GM23338 (cell line): ENCODE measurements around the gene YTHDF1. TPM values are rescaled to one million over a fixed set of nuclear protein-coding genes. Genes with fewer than 3 reads are reported as not detected.

Experiments
- ATAC-seq: fragments of 200-7000 bp; cut with Tn5 transposase; 3 replicates; pipeline ENCODE4 v1.9.1; 2020
- DNase-seq: peaks from one replicate; pipeline ENCODE4 v3.0.0-alpha.2; 2015; ENCODE audit warnings: low spot score
- H2AFZ ChIP-seq: fragments of 200-600 bp; sonication (generic); 2 replicates; pipeline ENCODE4 v1.8.0; 2016; ENCODE audit warnings: antibody characterized with exemption, mild to moderate bottlenecking, moderate library complexity
- H3F3A ChIP-seq: fragments of 200-600 bp; sonication (generic); replicated peaks from 2 replicates; pipeline ENCODE4 v1.8.0; 2017; ENCODE audit warnings: antibody characterized with exemption, mixed run types, low read depth
- H3K27ac ChIP-seq: fragments of 200-600 bp; sonication (generic); 2 replicates; pipeline ENCODE4 v1.6.1; 2016; ENCODE audit warnings: low read depth
- H3K27me3 ChIP-seq: fragments of 200-600 bp; sonication (generic); 2 replicates; pipeline ENCODE4 v1.8.0; 2016; ENCODE audit warnings: mild to moderate bottlenecking, mixed run types, moderate library complexity; ENCODE audit not compliant: insufficient read depth
- H3K36me3 ChIP-seq: fragments of 200-600 bp; sonication (generic); 2 replicates; pipeline ENCODE4 v1.8.0; 2016; ENCODE audit warnings: mild to moderate bottlenecking; ENCODE audit not compliant: insufficient read depth
- H3K4me1 ChIP-seq: fragments of 200-600 bp; sonication (generic); 2 replicates; pipeline ENCODE4 v1.8.0; 2016; ENCODE audit warnings: mild to moderate bottlenecking, moderate library complexity; ENCODE audit not compliant: insufficient read depth
- H3K4me2 ChIP-seq: fragments of 200-600 bp; sonication (generic); 2 replicates; pipeline ENCODE4 v1.7.1; 2017; ENCODE audit warnings: mixed run types
- H3K4me3 ChIP-seq: fragments of 200-600 bp; sonication (generic); 2 replicates; pipeline ENCODE4 v1.6.1; 2016; ENCODE audit warnings: mixed run types
- H3K79me2 ChIP-seq: fragments of 200-600 bp; sonication (generic); replicated peaks from 2 replicates; pipeline ENCODE4 v1.8.0; 2017; ENCODE audit warnings: mild to moderate bottlenecking; ENCODE audit not compliant: insufficient read depth
- H3K9me2 ChIP-seq: fragments of 200-600 bp; sonication (generic); 2 replicates; pipeline ENCODE4 v1.8.0; 2017; ENCODE audit not compliant: insufficient read depth
- H4K20me1 ChIP-seq: fragments of 200-600 bp; sonication (generic); replicated peaks from 2 replicates; pipeline ENCODE4 v1.8.0; 2017; ENCODE audit warnings: mild to moderate bottlenecking; ENCODE audit not compliant: insufficient read depth
- H3K27ac Mint-ChIP-seq: 2 replicates; pipeline ENCODE4 v1.8.0; 2020; ENCODE audit warnings: inconsistent platforms, mild to moderate bottlenecking, moderate library complexity, mixed read lengths
- H3K27me3 Mint-ChIP-seq: 3 replicates; pipeline ENCODE4 v1.8.0; 2022; ENCODE audit warnings: low read depth, mild to moderate bottlenecking, moderate library complexity, mixed read lengths, inconsistent platforms; ENCODE audit not compliant: insufficient read depth, poor library complexity
- H3K36me3 Mint-ChIP-seq: 3 replicates; pipeline ENCODE4 v1.8.0; 2021; ENCODE audit warnings: low read depth, mild to moderate bottlenecking, inconsistent platforms, moderate library complexity, mixed read lengths
- H3K4me1 Mint-ChIP-seq: 3 replicates; pipeline ENCODE4 v1.8.0; 2020; ENCODE audit warnings: mild to moderate bottlenecking, inconsistent platforms, mixed read lengths
- H3K4me3 Mint-ChIP-seq: 3 replicates; pipeline ENCODE4 v1.8.0; 2021; ENCODE audit warnings: moderate library complexity, mild to moderate bottlenecking, inconsistent platforms, mixed read lengths
- H3K9me3 Mint-ChIP-seq: 3 replicates; pipeline ENCODE4 v1.8.0; 2020; ENCODE audit warnings: moderate library complexity, mild to moderate bottlenecking, inconsistent platforms, mixed read lengths
- CREB1 ChIP-seq: fragments of 250-450 bp; sonication (Bioruptor Pico); IDR thresholded peaks from 2 replicates; pipeline ENCODE4 v1.5.0; 2020; ENCODE audit warnings: low read depth, mild to moderate bottlenecking, moderate library complexity
- EZH2 ChIP-seq: fragments of 200-600 bp; sonication (generic); IDR thresholded peaks from one replicate; pipeline ENCODE4 v1.8.0; 2017; ENCODE audit warnings: antibody characterized with exemption, mild to moderate bottlenecking, low read depth; ENCODE audit not compliant: unreplicated experiment
- EZH2phosphoT487 ChIP-seq: fragments of 200-600 bp; sonication (generic); IDR thresholded peaks from one replicate; pipeline ENCODE4 v1.8.1; 2018; ENCODE audit warnings: antibody characterized with exemption; ENCODE audit not compliant: unreplicated experiment
- JUNB ChIP-seq: IDR thresholded peaks from one replicate; pipeline ENCODE4 v1.6.1; 2016; ENCODE audit warnings: antibody characterized with exemption; ENCODE audit not compliant: unreplicated experiment
- NANOG ChIP-seq: IDR thresholded peaks from 2 replicates; pipeline ENCODE4 v1.6.1; 2016; ENCODE audit warnings: antibody characterized with exemption, borderline replicate concordance
- POLR2AphosphoS5 ChIP-seq: IDR thresholded peaks from 2 replicates; pipeline ENCODE4 v1.6.1; 2016; ENCODE audit warnings: antibody characterized with exemption, low read depth
- polyA plus RNA-seq: library from polyadenylated mRNA; unstranded; fragments of >200 nt; fragmentation: Nextera tagmentation; extraction: Ambion mirVana; gene quantifications from 2 replicates; pipeline ENCODE4 v1.2.1, GENCODE V29; 2016
- total RNA-seq: library from RNA; depleted of rRNA; stranded (reverse); fragments of >200 nt; shearing (Covaris generic); gene quantifications from 2 replicates; pipeline ENCODE4 v1.2.3, GENCODE V29; 2014
- TF ChIP-seq, protein P1 (sequence below): IDR thresholded peaks from one replicate; pipeline ENCODE4 v1.6.1; 2018; ENCODE audit warnings: antibody characterized with exemption; ENCODE audit not compliant: unreplicated experiment
- TF ChIP-seq, protein P2 (sequence below): fragments of 250-450 bp; sonication (Bioruptor Pico); IDR thresholded peaks from 2 replicates; pipeline ENCODE4 v1.5.0; 2020; ENCODE audit warnings: mild to moderate bottlenecking, moderate library complexity

The YTHDF1 gene
- total and polyA plus RNA-seq, 2 experiments from 2014 or later, result 30.9 to 64.3 TPM

DNA sequence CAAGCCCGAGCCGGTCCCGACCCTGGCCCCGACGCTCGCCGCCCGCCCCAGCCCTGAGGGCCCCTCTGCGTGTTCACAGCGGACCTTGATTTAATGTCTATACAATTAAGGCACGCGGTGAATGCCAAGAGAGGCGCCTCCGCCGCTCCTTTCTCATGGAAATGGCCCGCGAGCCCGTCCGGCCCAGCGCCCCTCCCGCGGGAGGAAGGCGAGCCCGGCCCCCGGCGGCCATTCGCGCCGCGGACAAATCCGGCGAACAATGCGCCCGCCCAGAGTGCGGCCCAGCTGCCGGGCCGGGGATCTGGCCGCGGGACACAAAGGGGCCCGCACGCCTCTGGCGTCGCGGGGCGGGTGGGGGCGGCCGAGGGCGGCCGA lies 37.5 kb downstream of the YTHDF1 start:
- no peaks in the 10 kb centered on the region for H4K20me1 ChIP-seq
- H3K4me1 Mint-ChIP-seq, result peaks cover 25% of the 10 kb centered on the region
- no peaks in the 10 kb centered on the region for H3K79me2 ChIP-seq
- H3K4me2 ChIP-seq, result peak overlapping the region; percentile 89
- peaks cover 33% of the 10 kb centered on the region for H3K4me1 ChIP-seq
- H3K27me3 ChIP-seq, result peaks cover 50% of the 10 kb centered on the region
- peaks cover 48% of the 10 kb centered on the region for H3K27me3 Mint-ChIP-seq
- H3F3A ChIP-seq, result peaks cover 6% of the 10 kb centered on the region; the same call in 1 of the 2 replicates
- H3K9me3 Mint-ChIP-seq, result no peaks in the 10 kb centered on the region
- peak overlapping the region; percentile 66; the same call in 2 of the 3 replicates for H3K4me3 Mint-ChIP-seq
- peak overlapping the region; percentile 69 for H3K4me3 ChIP-seq
- H3K9me2 ChIP-seq, result no peaks in the 10 kb centered on the region
- peak; percentile 7 for ATAC-seq
- no peak overlapping the region for H3K27ac ChIP-seq
- H3K27ac Mint-ChIP-seq, result no peak overlapping the region
- DNase-seq, result peak; percentile 89
- no peak overlapping the region for H2AFZ ChIP-seq
- TF ChIP-seq NANOG (no peak), EZH2 (no peak), EZH2phosphoT487 (no peak), JUNB (no peak)
- H3K36me3 Mint-ChIP-seq, result no peaks in the 10 kb centered on the region
- H3K36me3 ChIP-seq, result no peaks in the 10 kb centered on the region

DNA sequence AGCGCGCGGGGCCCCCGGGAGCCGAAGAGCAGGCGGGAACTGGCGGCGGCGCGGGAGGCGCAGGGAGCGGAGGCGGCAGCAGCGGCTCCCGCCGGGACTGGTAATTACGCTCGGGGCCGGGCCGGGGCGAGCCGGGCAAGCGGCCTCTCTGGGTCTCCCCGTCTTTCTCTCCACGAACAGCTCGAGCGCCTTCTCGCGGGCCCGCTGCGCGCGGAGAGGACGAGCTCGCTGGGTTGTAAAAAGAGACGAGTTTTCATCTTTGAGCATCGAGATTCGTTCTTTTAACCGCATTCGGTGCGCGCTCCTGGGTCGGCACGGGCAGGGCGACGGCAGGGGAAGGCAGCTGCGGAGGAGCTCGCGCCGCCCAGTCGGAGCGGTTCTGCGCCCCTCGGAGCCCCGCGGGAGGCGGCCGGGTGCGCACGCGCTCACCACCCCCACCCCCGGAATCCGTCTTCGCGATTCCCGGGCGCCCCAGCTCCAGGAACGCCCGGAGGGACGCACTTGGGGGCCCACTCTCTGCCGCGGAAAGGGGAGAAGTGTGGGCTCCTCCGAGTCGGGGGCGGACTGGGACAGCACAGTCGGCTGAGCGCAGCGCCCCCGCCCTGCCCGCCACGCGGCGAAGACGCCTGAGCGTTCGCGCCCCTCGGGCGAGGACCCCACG lies 38.0 kb downstream of the YTHDF1 start:
- Mint-ChIP-seq H3K4me3 (peak overlapping the region; percentile 87), H3K9me3 (no peaks in the 10 kb centered on the region), H3K4me1 (peaks cover 25% of the 10 kb centered on the region), H3K36me3 (no peaks in the 10 kb centered on the region), H3K27ac (no peak overlapping the region), H3K27me3 (peaks cover 52% of the 10 kb centered on the region)
- Histone ChIP-seq H3K27me3 (peaks cover 55% of the 10 kb centered on the region), H3K4me2 (peak overlapping the region; percentile 89), H3K4me3 (peak overlapping the region; percentile 69), H3K4me1 (peaks cover 36% of the 10 kb centered on the region), H3K79me2 (no peaks in the 10 kb centered on the region), H4K20me1 (no peaks in the 10 kb centered on the region), H2AFZ (no peak overlapping the region), H3K27ac (no peak overlapping the region), H3K9me2 (no peaks in the 10 kb centered on the region), H3K36me3 (no peaks in the 10 kb centered on the region), H3F3A (peaks cover 3% of the 10 kb centered on the region; the same call in 1 of the 2 replicates)
- no peak for TF ChIP-seq POLR2AphosphoS5
- TF ChIP-seq, protein P1, sequence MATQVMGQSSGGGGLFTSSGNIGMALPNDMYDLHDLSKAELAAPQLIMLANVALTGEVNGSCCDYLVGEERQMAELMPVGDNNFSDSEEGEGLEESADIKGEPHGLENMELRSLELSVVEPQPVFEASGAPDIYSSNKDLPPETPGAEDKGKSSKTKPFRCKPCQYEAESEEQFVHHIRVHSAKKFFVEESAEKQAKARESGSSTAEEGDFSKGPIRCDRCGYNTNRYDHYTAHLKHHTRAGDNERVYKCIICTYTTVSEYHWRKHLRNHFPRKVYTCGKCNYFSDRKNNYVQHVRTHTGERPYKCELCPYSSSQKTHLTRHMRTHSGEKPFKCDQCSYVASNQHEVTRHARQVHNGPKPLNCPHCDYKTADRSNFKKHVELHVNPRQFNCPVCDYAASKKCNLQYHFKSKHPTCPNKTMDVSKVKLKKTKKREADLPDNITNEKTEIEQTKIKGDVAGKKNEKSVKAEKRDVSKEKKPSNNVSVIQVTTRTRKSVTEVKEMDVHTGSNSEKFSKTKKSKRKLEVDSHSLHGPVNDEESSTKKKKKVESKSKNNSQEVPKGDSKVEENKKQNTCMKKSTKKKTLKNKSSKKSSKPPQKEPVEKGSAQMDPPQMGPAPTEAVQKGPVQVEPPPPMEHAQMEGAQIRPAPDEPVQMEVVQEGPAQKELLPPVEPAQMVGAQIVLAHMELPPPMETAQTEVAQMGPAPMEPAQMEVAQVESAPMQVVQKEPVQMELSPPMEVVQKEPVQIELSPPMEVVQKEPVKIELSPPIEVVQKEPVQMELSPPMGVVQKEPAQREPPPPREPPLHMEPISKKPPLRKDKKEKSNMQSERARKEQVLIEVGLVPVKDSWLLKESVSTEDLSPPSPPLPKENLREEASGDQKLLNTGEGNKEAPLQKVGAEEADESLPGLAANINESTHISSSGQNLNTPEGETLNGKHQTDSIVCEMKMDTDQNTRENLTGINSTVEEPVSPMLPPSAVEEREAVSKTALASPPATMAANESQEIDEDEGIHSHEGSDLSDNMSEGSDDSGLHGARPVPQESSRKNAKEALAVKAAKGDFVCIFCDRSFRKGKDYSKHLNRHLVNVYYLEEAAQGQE, result no peak
- no peak for TF ChIP-seq NANOG
- TF ChIP-seq, protein P2, sequence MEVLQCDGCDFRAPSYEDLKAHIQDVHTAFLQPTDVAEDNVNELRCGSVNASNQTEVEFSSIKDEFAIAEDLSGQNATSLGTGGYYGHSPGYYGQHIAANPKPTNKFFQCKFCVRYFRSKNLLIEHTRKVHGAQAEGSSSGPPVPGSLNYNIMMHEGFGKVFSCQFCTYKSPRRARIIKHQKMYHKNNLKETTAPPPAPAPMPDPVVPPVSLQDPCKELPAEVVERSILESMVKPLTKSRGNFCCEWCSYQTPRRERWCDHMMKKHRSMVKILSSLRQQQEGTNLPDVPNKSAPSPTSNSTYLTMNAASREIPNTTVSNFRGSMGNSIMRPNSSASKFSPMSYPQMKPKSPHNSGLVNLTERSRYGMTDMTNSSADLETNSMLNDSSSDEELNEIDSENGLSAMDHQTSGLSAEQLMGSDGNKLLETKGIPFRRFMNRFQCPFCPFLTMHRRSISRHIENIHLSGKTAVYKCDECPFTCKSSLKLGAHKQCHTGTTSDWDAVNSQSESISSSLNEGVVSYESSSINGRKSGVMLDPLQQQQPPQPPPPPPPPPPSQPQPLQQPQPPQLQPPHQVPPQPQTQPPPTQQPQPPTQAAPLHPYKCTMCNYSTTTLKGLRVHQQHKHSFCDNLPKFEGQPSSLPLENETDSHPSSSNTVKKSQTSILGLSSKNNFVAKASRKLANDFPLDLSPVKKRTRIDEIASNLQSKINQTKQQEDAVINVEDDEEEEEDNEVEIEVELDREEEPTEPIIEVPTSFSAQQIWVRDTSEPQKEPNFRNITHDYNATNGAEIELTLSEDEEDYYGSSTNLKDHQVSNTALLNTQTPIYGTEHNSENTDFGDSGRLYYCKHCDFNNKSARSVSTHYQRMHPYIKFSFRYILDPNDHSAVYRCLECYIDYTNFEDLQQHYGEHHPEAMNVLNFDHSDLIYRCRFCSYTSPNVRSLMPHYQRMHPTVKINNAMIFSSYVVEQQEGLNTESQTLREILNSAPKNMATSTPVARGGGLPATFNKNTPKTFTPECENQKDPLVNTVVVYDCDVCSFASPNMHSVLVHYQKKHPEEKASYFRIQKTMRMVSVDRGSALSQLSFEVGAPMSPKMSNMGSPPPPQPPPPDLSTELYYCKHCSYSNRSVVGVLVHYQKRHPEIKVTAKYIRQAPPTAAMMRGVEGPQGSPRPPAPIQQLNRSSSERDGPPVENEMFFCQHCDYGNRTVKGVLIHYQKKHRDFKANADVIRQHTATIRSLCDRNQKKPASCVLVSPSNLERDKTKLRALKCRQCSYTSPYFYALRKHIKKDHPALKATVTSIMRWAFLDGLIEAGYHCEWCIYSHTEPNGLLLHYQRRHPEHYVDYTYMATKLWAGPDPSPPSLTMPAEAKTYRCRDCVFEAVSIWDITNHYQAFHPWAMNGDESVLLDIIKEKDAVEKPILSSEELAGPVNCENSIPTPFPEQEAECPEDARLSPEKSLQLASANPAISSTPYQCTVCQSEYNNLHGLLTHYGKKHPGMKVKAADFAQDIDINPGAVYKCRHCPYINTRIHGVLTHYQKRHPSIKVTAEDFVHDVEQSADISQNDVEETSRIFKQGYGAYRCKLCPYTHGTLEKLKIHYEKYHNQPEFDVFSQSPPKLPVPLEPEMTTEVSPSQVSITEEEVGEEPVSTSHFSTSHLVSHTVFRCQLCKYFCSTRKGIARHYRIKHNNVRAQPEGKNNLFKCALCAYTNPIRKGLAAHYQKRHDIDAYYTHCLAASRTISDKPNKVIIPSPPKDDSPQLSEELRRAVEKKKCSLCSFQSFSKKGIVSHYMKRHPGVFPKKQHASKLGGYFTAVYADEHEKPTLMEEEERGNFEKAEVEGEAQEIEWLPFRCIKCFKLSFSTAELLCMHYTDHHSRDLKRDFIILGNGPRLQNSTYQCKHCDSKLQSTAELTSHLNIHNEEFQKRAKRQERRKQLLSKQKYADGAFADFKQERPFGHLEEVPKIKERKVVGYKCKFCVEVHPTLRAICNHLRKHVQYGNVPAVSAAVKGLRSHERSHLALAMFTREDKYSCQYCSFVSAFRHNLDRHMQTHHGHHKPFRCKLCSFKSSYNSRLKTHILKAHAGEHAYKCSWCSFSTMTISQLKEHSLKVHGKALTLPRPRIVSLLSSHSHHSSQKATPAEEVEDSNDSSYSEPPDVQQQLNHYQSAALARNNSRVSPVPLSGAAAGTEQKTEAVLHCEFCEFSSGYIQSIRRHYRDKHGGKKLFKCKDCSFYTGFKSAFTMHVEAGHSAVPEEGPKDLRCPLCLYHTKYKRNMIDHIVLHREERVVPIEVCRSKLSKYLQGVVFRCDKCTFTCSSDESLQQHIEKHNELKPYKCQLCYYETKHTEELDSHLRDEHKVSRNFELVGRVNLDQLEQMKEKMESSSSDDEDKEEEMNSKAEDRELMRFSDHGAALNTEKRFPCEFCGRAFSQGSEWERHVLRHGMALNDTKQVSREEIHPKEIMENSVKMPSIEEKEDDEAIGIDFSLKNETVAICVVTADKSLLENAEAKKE, result no peak
- peak; percentile 70 for TF ChIP-seq EZH2
- no peak for TF ChIP-seq CREB1
- no peak for TF ChIP-seq JUNB
- no peak for TF ChIP-seq EZH2phosphoT487
- ATAC-seq (peak; percentile 5), DNase-seq (no peak)
